Prostate gland (tissue), 2 donors: Measurements from ENCODE around the gene TSHZ3.

Experiments used
- POLR2A ChIP-seq: fragments of 450-650 bp; IDR thresholded peaks from one replicate; pipeline ENCODE4 v1.6.1; 2016; ENCODE audit warnings: antibody characterized with exemption, mild to moderate bottlenecking
- POLR2AphosphoS5 ChIP-seq: sonication (generic); formaldehyde crosslinking; IDR thresholded peaks from one replicate; pipeline ENCODE4 v1.6.1; 2017; ENCODE audit warnings: antibody characterized with exemption
- TF ChIP-seq, protein P1 (sequence below), 4 experiments: fragments of 200-600 bp in 2 of 4; fragments of 450-650 bp in 2 of 4; sonication (generic) in 2 of 4; IDR thresholded peaks; 1 replicate in 3 of 4; 2 replicates in 1 of 4; pipeline ENCODE4 v1.5.1; 2016 to 2019; ENCODE audit warnings: antibody characterized with exemption in 4 of 4, mild to moderate bottlenecking in 2 of 4, moderate library complexity in 2 of 4

DNA sequence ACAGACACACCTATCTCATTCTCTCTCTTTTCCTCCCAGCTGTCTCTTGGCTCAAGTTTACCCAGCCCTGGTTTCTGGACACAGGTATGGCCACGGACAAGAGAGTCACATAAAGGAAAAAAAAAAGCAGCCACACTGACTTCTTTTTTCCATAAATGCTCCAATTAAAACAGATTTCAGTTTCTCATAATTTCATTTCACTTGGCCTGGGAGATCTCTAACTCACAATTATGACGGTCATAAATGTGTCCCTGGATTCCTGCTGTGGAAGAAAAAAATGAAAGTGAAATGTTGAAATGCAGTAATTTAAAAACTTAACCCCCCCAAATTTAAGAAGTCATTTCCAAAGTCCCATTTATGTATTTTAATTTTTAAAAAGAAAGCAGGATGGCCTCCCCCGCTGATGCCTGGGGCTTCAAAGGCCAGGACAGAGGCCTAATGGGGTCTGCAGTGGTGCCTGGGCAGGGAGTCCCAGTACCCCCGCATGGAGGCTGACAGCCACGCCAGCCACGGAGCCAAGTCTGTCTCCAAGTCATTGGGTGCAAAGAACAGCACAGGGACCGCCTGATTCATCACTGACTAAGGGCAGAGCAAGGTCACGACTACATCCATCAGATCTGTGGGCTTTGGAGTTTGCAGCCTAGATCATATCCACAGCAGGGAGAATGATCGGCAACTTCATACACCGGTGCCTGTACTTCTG is 79.7 kb downstream of the TSHZ3 start:
- TF ChIP-seq, protein P1, sequence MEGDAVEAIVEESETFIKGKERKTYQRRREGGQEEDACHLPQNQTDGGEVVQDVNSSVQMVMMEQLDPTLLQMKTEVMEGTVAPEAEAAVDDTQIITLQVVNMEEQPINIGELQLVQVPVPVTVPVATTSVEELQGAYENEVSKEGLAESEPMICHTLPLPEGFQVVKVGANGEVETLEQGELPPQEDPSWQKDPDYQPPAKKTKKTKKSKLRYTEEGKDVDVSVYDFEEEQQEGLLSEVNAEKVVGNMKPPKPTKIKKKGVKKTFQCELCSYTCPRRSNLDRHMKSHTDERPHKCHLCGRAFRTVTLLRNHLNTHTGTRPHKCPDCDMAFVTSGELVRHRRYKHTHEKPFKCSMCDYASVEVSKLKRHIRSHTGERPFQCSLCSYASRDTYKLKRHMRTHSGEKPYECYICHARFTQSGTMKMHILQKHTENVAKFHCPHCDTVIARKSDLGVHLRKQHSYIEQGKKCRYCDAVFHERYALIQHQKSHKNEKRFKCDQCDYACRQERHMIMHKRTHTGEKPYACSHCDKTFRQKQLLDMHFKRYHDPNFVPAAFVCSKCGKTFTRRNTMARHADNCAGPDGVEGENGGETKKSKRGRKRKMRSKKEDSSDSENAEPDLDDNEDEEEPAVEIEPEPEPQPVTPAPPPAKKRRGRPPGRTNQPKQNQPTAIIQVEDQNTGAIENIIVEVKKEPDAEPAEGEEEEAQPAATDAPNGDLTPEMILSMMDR (IDR thresholded peaks at IDR 0.05), result no peak
- TF ChIP-seq POLR2A (no peak), POLR2AphosphoS5 (no peak)
